HG03108 (cell line): Measurements from ENCODE around the gene PIGBOS1.

ENCODE experiments used
- ATAC-seq: cut with Tn5 transposase; IDR thresholded peaks from one replicate; pipeline ENCODE4 v1.9.1; 2021; ENCODE audit warnings: moderate library complexity; ENCODE audit not compliant: unreplicated experiment

The PIGBOS1 gene

DNA sequence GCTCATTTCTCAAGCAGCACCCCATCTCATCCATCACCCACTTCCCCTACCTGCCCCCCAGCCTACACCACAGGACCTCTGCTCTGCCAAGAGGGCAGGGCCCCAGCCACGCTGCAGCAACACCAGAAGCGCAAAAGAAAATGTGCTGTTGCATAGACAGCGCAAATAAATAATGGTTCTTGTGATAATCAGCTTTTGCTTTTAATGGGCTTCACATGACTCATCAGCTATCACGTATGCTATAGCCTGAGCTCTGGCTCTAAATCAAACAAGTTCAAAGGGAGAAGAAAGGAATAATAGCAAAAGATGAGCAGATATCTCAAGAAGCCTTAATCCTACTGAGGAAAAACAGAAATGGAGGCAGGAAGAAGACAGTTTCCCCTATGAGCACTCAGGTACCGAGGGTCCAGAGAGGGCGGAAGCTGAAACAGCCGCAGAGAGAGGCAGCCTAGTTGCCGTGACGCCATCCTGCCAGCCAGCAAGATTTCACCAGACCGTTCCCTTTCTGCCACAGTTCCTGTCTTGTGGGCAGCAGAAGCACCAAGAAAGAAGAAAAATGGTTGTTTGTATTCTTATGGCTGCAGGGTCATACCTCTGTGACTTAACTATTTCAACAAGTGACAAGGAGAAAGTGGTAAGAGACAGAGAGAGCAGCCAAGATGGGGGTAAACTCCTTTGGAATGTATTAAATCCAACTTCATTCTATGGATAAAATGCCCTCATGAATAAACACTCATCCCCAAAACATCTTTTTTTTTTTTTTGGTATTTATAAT, 51.3 kb downstream of the PIGBOS1 start:
- ATAC-seq: peak; percentile 98
